HEK293T (cell line): Measurements from ENCODE around the gene IL2RA.
"Not testable (repeated sequence)": the region's sequence is repeated elsewhere in the genome, so short reads cannot be mapped to it uniquely, and the experiment has no call there.

Experiments
- CTCF ChIA-PET: fragments of 350-600 bp; formaldehyde crosslinking; extraction: SDS; loops from one replicate; lab custom pipeline; 2021; ENCODE audit warnings: antibody characterized with exemption, inconsistent platforms; lab: Yijun Ruan, JAX
- POLR2A ChIA-PET: fragments of 350-600 bp; formaldehyde crosslinking; extraction: SDS; loops from one replicate; lab custom pipeline; 2020; ENCODE audit warnings: antibody characterized with exemption, inconsistent platforms; lab: Yijun Ruan, JAX
- DNase-seq: peaks from one replicate; pipeline ENCODE4 v3.0.0; 2012; ENCODE audit warnings: mixed read lengths; ENCODE audit errors: extremely low spot score
- ARNT ChIP-seq: fragments of 450-650 bp; IDR thresholded peaks from 2 replicates; pipeline ENCODE4 v1.6.1; 2017; ENCODE audit warnings: mild to moderate bottlenecking
- BHLHE40 ChIP-seq: fragments of 450-650 bp; IDR thresholded peaks from 2 replicates; pipeline ENCODE4 v1.6.1; 2016; ENCODE audit warnings: mild to moderate bottlenecking, moderate library complexity, borderline replicate concordance
- CTBP1 ChIP-seq: fragments of 450-650 bp; IDR thresholded peaks from 2 replicates; pipeline ENCODE4 v1.6.1; 2016; ENCODE audit warnings: borderline replicate concordance
- ELF4 ChIP-seq: fragments of 450-650 bp; IDR thresholded peaks from 2 replicates; pipeline ENCODE4 v1.6.1; 2017; ENCODE audit warnings: antibody characterized with exemption
- FOXA1 ChIP-seq: fragments of 450-650 bp; IDR thresholded peaks from 2 replicates; pipeline ENCODE4 v1.6.1; 2016; ENCODE audit warnings: mild to moderate bottlenecking
- FOXK2 ChIP-seq: fragments of 450-650 bp; IDR thresholded peaks from 2 replicates; pipeline ENCODE4 v1.6.1; 2016; ENCODE audit warnings: mild to moderate bottlenecking
- FOXM1 ChIP-seq: fragments of 450-650 bp; IDR thresholded peaks from 2 replicates; pipeline ENCODE4 v1.6.1; 2017; ENCODE audit warnings: mild to moderate bottlenecking, borderline replicate concordance
- HDGF ChIP-seq: fragments of 450-650 bp; IDR thresholded peaks from 2 replicates; pipeline ENCODE4 v1.6.1; 2017; ENCODE audit warnings: antibody characterized with exemption, borderline replicate concordance
- L3MBTL2 ChIP-seq: fragments of 450-650 bp; conservative IDR thresholded peaks from 2 replicates; pipeline ENCODE4 v1.6.1; 2016; ENCODE audit warnings: mild to moderate bottlenecking
- LEF1 ChIP-seq: fragments of 450-650 bp; IDR thresholded peaks from 2 replicates; pipeline ENCODE4 v1.6.1; 2017; ENCODE audit warnings: mild to moderate bottlenecking, borderline replicate concordance
- NFRKB ChIP-seq: fragments of 450-650 bp; IDR thresholded peaks from 2 replicates; pipeline ENCODE4 v1.6.1; 2016; ENCODE audit warnings: mild to moderate bottlenecking, moderate library complexity
- PKNOX1 ChIP-seq: fragments of 450-650 bp; IDR thresholded peaks from 2 replicates; pipeline ENCODE4 v1.6.1; 2016
- SP1 ChIP-seq: fragments of 450-650 bp; IDR thresholded peaks from 2 replicates; pipeline ENCODE4 v1.6.1; 2017
- SUZ12 ChIP-seq: fragments of 450-650 bp; IDR thresholded peaks from 2 replicates; pipeline ENCODE4 v1.6.1; 2016; ENCODE audit warnings: mild to moderate bottlenecking
- TARDBP ChIP-seq: fragments of 450-650 bp; IDR thresholded peaks from 2 replicates; pipeline ENCODE4 v1.6.1; 2016
- ZNF384 ChIP-seq: fragments of 450-650 bp; IDR thresholded peaks from 2 replicates; pipeline ENCODE4 v1.6.1; 2016

Gene IL2RA

GRCh38 chr10:6044060-6044459 lies 18.1 kb downstream of the IL2RA start:
- no peak for TF ChIP-seq HDGF
- no peak for TF ChIP-seq ZNF384
- no peak for TF ChIP-seq TARDBP
- no peak for TF ChIP-seq LEF1
- no peak for TF ChIP-seq PKNOX1
- no peak for TF ChIP-seq CTBP1
- no peak for TF ChIP-seq ELF4
- TF ChIP-seq FOXA1, result no peak
- TF ChIP-seq FOXK2, result no peak
- TF ChIP-seq NFRKB, result no peak
- TF ChIP-seq SP1, result no peak
- no peak for TF ChIP-seq BHLHE40
- no peak for TF ChIP-seq SUZ12
- TF ChIP-seq ARNT, result no peak
- TF ChIP-seq FOXM1, result no peak
- no peak for TF ChIP-seq L3MBTL2
- no peak for DNase-seq
- CTCF ChIA-PET, result no interaction called here
- POLR2A ChIA-PET, result no interaction called here

GRCh38 chr10:6043377-6043776 lies 18.8 kb downstream of the IL2RA start:
- DNase-seq, POLR2A ChIA-PET: not testable (repeated sequence)
- CTCF ChIA-PET, result interaction anchor here (1.1 kb wide), 1 partner anchor 43 kb away, joined by 3 read pairs; no protein-coding TSS in a partner anchor

GRCh38 chr10:6040205-6040604 lies 22.0 kb downstream of the IL2RA start:
- no peak for DNase-seq
- no peak for TF ChIP-seq ZNF384
- no peak for TF ChIP-seq SP1
- no peak for TF ChIP-seq SUZ12
- TF ChIP-seq LEF1, result no peak
- TF ChIP-seq BHLHE40, result no peak
- TF ChIP-seq TARDBP, result no peak
- TF ChIP-seq CTBP1, result no peak
- TF ChIP-seq NFRKB, result no peak
- TF ChIP-seq ELF4, result no peak
- TF ChIP-seq PKNOX1, result no peak
- TF ChIP-seq HDGF, result no peak
- no peak for TF ChIP-seq L3MBTL2
- TF ChIP-seq FOXM1, result no peak
- POLR2A ChIA-PET, result no interaction called here
- CTCF ChIA-PET, result no interaction called here

- ChIA-PET POLR2A (no interaction called here), CTCF (no interaction called here)
- DNase-seq, result no peak
- TF ChIP-seq NFRKB (no peak), ELF4 (no peak), HDGF (no peak), SUZ12 (no peak), ARNT (no peak), BHLHE40 (no peak)
Observed at GRCh38 chr10:6039711-6040110, 22.5 kb downstream of the IL2RA start.

GRCh38 chr10:6038071-6038631 lies 24.0 kb downstream of the IL2RA start:
- ChIA-PET CTCF (no interaction called here), POLR2A (no interaction called here)
- no peak for DNase-seq
- no peak for TF ChIP-seq TARDBP
- no peak for TF ChIP-seq LEF1
- TF ChIP-seq BHLHE40, result no peak
- TF ChIP-seq FOXK2, result no peak
- no peak for TF ChIP-seq PKNOX1
- no peak for TF ChIP-seq HDGF
- TF ChIP-seq CTBP1, result no peak
- TF ChIP-seq NFRKB, result no peak
- TF ChIP-seq L3MBTL2, result no peak
- no peak for TF ChIP-seq ZNF384
- TF ChIP-seq ARNT, result no peak
- no peak for TF ChIP-seq SUZ12
- TF ChIP-seq FOXA1, result no peak
- TF ChIP-seq FOXM1, result no peak
- TF ChIP-seq ELF4, result no peak
- TF ChIP-seq SP1, result no peak

GRCh38 chr10:6037422-6037821 lies 24.7 kb downstream of the IL2RA start:
- POLR2A ChIA-PET, result no interaction called here
- CTCF ChIA-PET, result no interaction called here
- no peak for DNase-seq
- TF ChIP-seq CTBP1, result no peak
- TF ChIP-seq SUZ12, result no peak
- no peak for TF ChIP-seq LEF1
- TF ChIP-seq NFRKB, result no peak
- TF ChIP-seq FOXK2, result no peak
- TF ChIP-seq PKNOX1, result no peak
- TF ChIP-seq FOXM1, result no peak
- no peak for TF ChIP-seq BHLHE40
- TF ChIP-seq TARDBP, result no peak
- no peak for TF ChIP-seq FOXA1
- no peak for TF ChIP-seq HDGF
- no peak for TF ChIP-seq SP1
- no peak for TF ChIP-seq L3MBTL2
- TF ChIP-seq ZNF384, result no peak
